GM13977 (cell line): ENCODE data around the gene HYAL4.
"Not testable (repeated sequence)": the region's sequence is repeated elsewhere in the genome, so short reads cannot be mapped to it uniquely, and the experiment has no call there.

Experiments used
- DNase-seq: peaks from one replicate; pipeline ENCODE4 v3.0.0; 2012; ENCODE audit warnings: low spot score
- in situ Hi-C: fragments of 300-500 bp; cut with MboI; formaldehyde crosslinking; loops from one replicate; pipeline ENCODE4 v1.12.0; 2022; ENCODE audit warnings: low sequenced_read_pairs, low pct_unique_long_range_greater_than_20kb, mixed read lengths, inconsistent platforms; ENCODE audit not compliant: unreplicated experiment
- TF ChIP-seq, protein P1 (sequence below): IDR thresholded peaks from 2 replicates; pipeline ENCODE4 v1.5.1; 2012; ENCODE audit warnings: mild to moderate bottlenecking, control low read depth; ENCODE audit not compliant: insufficient read depth; ENCODE audit errors: extremely low read depth, missing control alignments

The HYAL4 gene

DNA sequence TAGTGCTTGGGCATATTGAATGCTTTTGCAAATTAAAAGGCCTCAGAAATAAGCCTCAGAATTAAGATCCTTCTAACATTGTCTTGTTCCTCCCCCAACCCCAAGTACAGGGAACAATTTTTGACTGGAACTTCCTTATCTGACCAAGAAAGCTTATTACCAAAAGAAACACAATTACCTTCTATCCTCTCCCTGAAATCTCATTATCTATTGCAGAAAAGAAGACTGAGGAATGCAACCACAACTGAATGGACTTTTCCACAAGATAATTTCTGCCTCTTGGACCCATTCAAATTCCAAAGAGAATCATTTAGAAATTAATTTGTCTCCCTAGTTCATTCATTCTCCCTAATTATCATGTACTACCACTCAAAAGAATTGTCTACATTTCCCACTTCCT, 43.2 kb downstream of the HYAL4 start:
- TF ChIP-seq, protein P1, sequence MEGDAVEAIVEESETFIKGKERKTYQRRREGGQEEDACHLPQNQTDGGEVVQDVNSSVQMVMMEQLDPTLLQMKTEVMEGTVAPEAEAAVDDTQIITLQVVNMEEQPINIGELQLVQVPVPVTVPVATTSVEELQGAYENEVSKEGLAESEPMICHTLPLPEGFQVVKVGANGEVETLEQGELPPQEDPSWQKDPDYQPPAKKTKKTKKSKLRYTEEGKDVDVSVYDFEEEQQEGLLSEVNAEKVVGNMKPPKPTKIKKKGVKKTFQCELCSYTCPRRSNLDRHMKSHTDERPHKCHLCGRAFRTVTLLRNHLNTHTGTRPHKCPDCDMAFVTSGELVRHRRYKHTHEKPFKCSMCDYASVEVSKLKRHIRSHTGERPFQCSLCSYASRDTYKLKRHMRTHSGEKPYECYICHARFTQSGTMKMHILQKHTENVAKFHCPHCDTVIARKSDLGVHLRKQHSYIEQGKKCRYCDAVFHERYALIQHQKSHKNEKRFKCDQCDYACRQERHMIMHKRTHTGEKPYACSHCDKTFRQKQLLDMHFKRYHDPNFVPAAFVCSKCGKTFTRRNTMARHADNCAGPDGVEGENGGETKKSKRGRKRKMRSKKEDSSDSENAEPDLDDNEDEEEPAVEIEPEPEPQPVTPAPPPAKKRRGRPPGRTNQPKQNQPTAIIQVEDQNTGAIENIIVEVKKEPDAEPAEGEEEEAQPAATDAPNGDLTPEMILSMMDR, result no peak
- no peak for DNase-seq
- in situ Hi-C loops, result no loop called here

DNA sequence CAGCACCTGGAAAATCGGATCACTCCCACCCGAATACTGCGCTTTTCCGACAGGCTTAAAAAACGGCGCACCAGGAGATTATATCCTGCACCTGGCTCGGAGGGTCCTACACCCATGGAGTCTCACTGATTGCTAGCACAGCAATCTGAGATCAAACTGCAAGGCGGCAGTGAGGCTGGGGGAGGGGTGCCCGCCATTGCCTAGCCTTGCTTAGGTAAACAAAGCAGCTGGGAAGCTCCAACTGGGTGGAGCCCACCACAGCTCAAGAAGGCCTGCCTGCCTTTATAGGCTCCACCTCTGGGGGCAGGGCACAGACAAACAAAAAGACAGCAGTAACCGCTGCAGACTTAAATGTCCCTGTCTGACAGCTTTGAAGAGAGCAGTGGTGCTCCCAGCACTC, 49.8 kb downstream of the HYAL4 start:
- DNase-seq, in situ Hi-C loops: not testable (repeated sequence)

DNA sequence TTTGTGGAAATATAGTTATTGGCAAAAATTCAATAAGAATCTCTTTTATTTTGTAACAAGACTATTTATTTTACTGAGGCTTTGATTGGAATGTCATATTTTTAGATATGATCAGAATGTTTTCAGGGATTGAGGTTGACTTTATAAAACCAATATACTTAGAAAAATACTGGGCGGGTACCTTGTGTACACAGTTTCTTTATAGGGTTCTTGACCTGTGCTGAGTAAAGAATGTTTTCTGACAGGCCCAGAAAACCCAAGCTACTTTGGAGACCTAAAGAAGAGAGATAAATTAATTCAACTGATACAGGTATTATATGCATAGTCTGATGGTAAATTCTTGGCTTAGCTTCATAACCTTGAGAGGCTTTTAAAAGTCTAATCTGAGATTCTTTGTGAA, 56.1 kb downstream of the HYAL4 start:
- in situ Hi-C loops, result no loop called here
- TF ChIP-seq, protein P1, result no peak
- no peak for DNase-seq

DNA sequence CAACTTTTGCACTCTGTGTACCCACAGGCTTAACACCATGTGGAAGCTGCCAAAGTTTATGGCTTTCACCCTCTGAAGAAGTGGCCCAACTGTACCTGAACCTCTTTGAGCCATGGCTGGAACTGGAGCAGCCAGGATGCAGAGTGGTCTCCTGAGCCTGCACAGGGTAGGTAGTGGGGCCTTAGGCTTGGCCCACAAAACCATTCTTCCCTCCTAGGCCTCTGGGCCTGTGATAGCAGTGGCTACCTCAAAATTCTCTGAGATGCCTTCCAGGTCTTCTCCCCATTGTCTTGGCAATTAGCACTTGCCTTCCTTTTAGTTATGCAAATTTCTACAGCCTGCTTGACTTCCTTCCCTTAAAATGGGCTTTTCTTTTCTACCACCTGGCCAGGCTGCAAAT, 60.7 kb downstream of the HYAL4 start:
- TF ChIP-seq, protein P1, result no peak
- no peak for DNase-seq
- in situ Hi-C loops, result no loop called here

DNA sequence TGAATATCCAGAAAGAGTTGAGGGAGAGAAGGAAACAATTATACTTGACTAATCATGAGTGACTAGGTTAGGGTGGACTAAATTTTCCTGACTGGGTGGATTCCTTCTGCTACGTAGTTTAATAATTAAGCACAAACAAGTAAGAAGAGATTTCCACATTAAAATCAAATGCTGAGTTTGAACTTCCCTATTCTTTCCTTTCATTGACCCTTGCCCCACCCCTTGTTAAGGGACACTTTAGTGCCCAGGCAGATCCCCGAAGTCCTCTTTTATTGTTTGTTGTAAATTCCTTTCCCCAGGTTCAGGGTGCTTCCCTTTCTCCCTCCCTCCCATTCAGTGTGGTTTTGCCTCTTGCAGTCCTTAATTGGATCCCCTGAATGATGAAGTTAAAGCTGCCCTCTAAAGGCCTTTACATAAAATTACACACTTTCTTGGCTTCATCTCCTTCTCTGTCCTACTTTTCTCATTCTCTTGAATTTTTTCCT, 71.3 kb downstream of the HYAL4 start:
- no peak for DNase-seq
- TF ChIP-seq, protein P1, result peak; percentile 40
- in situ Hi-C loops, result no loop called here

DNA sequence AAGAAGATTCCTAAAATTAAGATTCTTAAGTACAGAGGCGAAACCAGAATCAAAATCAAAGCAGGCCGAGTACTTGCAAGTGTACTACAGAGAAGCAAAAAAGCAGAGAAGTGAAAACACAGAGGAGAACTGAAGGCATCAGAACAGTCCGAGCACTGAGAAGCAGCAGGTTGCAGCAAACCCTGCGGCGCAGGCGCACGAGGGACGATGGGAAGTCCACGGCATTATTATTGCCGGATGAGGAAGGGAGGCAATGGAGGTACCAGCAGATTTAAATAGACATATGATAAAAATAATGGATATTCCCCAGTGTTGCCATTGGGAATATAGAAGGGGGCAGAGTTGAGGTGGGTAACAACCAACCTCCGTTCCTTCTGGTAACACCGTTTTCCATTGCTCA, 72.9 kb downstream of the HYAL4 start:
- in situ Hi-C loops, result no loop called here
- TF ChIP-seq, protein P1, result no peak
- no peak for DNase-seq

DNA sequence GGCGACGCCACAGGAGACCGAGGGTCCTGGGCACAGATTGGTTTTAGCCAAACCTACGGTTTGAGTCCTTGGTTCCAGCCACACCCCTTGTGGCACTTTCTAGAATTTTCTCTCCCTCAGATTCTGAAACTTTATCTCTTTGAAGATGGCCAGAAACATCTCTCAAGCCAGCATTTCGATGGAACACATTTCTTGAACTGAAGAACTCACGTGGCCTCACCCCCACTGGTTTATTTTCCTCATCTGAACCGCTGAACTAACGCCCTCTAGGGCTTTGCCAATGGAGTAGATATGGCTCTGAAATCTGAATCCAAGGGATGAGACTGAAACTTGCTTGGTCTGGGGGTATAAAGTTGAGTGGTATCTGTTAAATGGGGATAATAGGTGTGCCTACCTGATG, 73.3 kb downstream of the HYAL4 start:
- no peak for DNase-seq
- in situ Hi-C loops, result no loop called here
- TF ChIP-seq, protein P1, result no peak
